HL-60 (cell line): ENCODE data around the gene SPEN.

Source experiments
- DNase-seq, 2 experiments: peaks; one replicate each; pipeline ENCODE4 v3.0.0-alpha.2; 2010 to 2020; ENCODE audit warnings: low read depth in 1 of 2, low spot score in 1 of 2
- H3K27ac ChIP-seq: fragments of 250-450 bp; sonication (Bioruptor Pico); replicated peaks from 2 replicates; pipeline ENCODE4 v1.5.1; 2020; ENCODE audit warnings: mild to moderate bottlenecking, moderate library complexity
- H3K27me3 ChIP-seq: fragments of 250-450 bp; sonication (Bioruptor Pico); 2 replicates; pipeline ENCODE4 v1.5.1; 2021; ENCODE audit warnings: mild to moderate bottlenecking, moderate library complexity; ENCODE audit not compliant: insufficient read depth, poor library complexity, severe bottlenecking
- H3K4me3 ChIP-seq: replicated peaks from 2 replicates; pipeline ENCODE4 v1.5.1; 2011; ENCODE audit warnings: mild to moderate bottlenecking, control low read depth, low read length; ENCODE audit not compliant: insufficient read depth
- GABPA ChIP-seq: IDR thresholded peaks from 2 replicates; pipeline ENCODE4 v1.6.1; 2012; ENCODE audit warnings: low read depth
- POLR2AphosphoS5 ChIP-seq: IDR thresholded peaks from 2 replicates; pipeline ENCODE4 v1.6.1; 2012; ENCODE audit warnings: low read depth
- SPI1 ChIP-seq: IDR thresholded peaks from 2 replicates; pipeline ENCODE4 v1.6.1; 2012; ENCODE audit warnings: low read depth, mild to moderate bottlenecking, borderline replicate concordance
- TF ChIP-seq, protein P1 (sequence below): IDR thresholded peaks from 2 replicates; pipeline ENCODE4 v1.6.1; 2012; ENCODE audit warnings: low read depth; ENCODE audit not compliant: insufficient replicate concordance
- TF ChIP-seq, protein P2 (sequence below): IDR thresholded peaks from one replicate; pipeline ENCODE4 v1.5.1; 2011; ENCODE audit warnings: low read length, control low read depth, inconsistent platforms; ENCODE audit not compliant: insufficient read depth

SPEN gene

DNA sequence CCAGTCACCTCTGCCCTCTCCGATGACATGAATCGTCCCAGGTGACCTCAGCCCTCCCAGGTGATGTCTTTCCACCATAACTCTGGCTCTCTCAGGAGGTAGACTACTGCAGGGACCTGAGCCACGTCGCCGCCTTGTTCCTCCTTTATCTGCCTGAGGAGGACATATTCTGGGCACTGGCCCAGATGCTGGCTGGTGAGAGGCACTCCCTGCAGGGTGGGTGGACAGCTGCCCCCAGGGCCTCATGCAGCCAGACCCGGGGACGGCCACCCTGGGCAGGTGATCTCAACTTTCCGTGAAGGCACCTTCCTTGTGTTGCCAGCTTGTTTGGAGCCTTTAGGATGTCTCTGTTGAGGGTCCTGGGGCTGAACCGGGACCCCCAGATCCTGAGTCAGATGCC, 142.3 kb downstream of the SPEN start:
- Histone ChIP-seq H3K27me3 (no peaks in the 10 kb centered on the region), H3K27ac (no peak overlapping the region), H3K4me3 (no peak overlapping the region)
- TF ChIP-seq GABPA (no peak), POLR2AphosphoS5 (no peak), SPI1 (no peak)
- TF ChIP-seq, protein P1, sequence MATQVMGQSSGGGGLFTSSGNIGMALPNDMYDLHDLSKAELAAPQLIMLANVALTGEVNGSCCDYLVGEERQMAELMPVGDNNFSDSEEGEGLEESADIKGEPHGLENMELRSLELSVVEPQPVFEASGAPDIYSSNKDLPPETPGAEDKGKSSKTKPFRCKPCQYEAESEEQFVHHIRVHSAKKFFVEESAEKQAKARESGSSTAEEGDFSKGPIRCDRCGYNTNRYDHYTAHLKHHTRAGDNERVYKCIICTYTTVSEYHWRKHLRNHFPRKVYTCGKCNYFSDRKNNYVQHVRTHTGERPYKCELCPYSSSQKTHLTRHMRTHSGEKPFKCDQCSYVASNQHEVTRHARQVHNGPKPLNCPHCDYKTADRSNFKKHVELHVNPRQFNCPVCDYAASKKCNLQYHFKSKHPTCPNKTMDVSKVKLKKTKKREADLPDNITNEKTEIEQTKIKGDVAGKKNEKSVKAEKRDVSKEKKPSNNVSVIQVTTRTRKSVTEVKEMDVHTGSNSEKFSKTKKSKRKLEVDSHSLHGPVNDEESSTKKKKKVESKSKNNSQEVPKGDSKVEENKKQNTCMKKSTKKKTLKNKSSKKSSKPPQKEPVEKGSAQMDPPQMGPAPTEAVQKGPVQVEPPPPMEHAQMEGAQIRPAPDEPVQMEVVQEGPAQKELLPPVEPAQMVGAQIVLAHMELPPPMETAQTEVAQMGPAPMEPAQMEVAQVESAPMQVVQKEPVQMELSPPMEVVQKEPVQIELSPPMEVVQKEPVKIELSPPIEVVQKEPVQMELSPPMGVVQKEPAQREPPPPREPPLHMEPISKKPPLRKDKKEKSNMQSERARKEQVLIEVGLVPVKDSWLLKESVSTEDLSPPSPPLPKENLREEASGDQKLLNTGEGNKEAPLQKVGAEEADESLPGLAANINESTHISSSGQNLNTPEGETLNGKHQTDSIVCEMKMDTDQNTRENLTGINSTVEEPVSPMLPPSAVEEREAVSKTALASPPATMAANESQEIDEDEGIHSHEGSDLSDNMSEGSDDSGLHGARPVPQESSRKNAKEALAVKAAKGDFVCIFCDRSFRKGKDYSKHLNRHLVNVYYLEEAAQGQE = no peak
- TF ChIP-seq, protein P2, sequence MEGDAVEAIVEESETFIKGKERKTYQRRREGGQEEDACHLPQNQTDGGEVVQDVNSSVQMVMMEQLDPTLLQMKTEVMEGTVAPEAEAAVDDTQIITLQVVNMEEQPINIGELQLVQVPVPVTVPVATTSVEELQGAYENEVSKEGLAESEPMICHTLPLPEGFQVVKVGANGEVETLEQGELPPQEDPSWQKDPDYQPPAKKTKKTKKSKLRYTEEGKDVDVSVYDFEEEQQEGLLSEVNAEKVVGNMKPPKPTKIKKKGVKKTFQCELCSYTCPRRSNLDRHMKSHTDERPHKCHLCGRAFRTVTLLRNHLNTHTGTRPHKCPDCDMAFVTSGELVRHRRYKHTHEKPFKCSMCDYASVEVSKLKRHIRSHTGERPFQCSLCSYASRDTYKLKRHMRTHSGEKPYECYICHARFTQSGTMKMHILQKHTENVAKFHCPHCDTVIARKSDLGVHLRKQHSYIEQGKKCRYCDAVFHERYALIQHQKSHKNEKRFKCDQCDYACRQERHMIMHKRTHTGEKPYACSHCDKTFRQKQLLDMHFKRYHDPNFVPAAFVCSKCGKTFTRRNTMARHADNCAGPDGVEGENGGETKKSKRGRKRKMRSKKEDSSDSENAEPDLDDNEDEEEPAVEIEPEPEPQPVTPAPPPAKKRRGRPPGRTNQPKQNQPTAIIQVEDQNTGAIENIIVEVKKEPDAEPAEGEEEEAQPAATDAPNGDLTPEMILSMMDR = no peak
- DNase-seq = no peak
